ENCODE measurements around the gene IQSEC1. TPM values are rescaled to one million over a fixed set of nuclear protein-coding genes. Genes with fewer than 3 reads are reported as not detected.
"Not testable (repeated sequence)": the region's sequence is repeated elsewhere in the genome, so short reads cannot be mapped to it uniquely, and the experiment has no call there.

The IQSEC1 gene
- total RNA-seq, 3 donors from 2014 or later, result 26.9 to 45.4 (median 26.9) TPM

GRCh38 chr3:12882336-12883310 is 190.6 kb downstream of the IQSEC1 start:
- no peak for DNase-seq (ENCODE audit: low spot score in 2 of 2)
- no peaks in the 10 kb centered on the region for H3K36me3 ChIP-seq
- H3K4me1 ChIP-seq, result no peaks in the 10 kb centered on the region
- no peaks in the 10 kb centered on the region for H3K9me3 ChIP-seq
- H3K27me3 ChIP-seq, result peaks cover 0 to 5% of the 10 kb centered on the region in 2 donors
- no peak for TF ChIP-seq POLR2AphosphoS5 (IDR thresholded peaks at IDR 0.05)
- intact Hi-C loops (cut with DNase I; ENCODE audit: low total_unique reads), result no loop called here
- no peak overlapping the region for H3K4me3 ChIP-seq
- H3K27ac ChIP-seq, result no peak overlapping the region

- H3K4me1 ChIP-seq; H3K27ac ChIP-seq; H3K9me3 ChIP-seq; H3K27me3 ChIP-seq; H3K4me3 ChIP-seq; H3K36me3 ChIP-seq; DNase-seq (ENCODE audit: low spot score in 2 of 2); intact Hi-C loops (cut with DNase I; ENCODE audit: low total_unique reads): not testable (repeated sequence)
Observed at GRCh38 chr3:12881858-12882257, 191.4 kb downstream of the IQSEC1 start.

GRCh38 chr3:12879191-12879815 is 193.9 kb downstream of the IQSEC1 start:
- TF ChIP-seq CTCF (IDR thresholded peaks at IDR 0.05) (no peak), POLR2A (IDR thresholded peaks at IDR 0.05) (no peak), POLR2AphosphoS5 (IDR thresholded peaks at IDR 0.05) (no peak)
- Histone ChIP-seq H3K27ac (no peak overlapping the region), H3K27me3 (peaks cover 0 to 4% of the 10 kb centered on the region in 2 donors), H3K9me3 (no peaks in the 10 kb centered on the region), H3K4me1 (no peaks in the 10 kb centered on the region), H3K36me3 (no peaks in the 10 kb centered on the region), H3K4me3 (no peak overlapping the region)
- intact Hi-C loops (cut with DNase I; ENCODE audit: low total_unique reads), result no loop called here
- DNase-seq (ENCODE audit: low spot score in 2 of 2), result no peak

- intact Hi-C loops (cut with DNase I; ENCODE audit: low total_unique reads); DNase-seq (ENCODE audit: low spot score in 2 of 2); H3K27me3 ChIP-seq; H3K9me3 ChIP-seq; H3K36me3 ChIP-seq; H3K4me1 ChIP-seq; H3K27ac ChIP-seq; H3K4me3 ChIP-seq: not testable (repeated sequence)
Observed at GRCh38 chr3:12878758-12879157, 194.5 kb downstream of the IQSEC1 start.

- TF ChIP-seq CTCF (IDR thresholded peaks at IDR 0.05), result no peak
- no peak for TF ChIP-seq POLR2A (IDR thresholded peaks at IDR 0.05)
- TF ChIP-seq POLR2AphosphoS5 (IDR thresholded peaks at IDR 0.05), result no peak
- no peaks in the 10 kb centered on the region for H3K4me1 ChIP-seq
- peaks cover 0 to 4% of the 10 kb centered on the region in 2 donors for H3K27me3 ChIP-seq
- no peak overlapping the region for H3K27ac ChIP-seq
- H3K4me3 ChIP-seq, result no peak overlapping the region
- no peaks in the 10 kb centered on the region for H3K36me3 ChIP-seq
- no peak for DNase-seq (ENCODE audit: low spot score in 2 of 2)
- intact Hi-C loops (cut with DNase I; ENCODE audit: low total_unique reads), result no loop called here
- H3K9me3 ChIP-seq, result no peaks in the 10 kb centered on the region
Observed at GRCh38 chr3:12878141-12878574, 195.1 kb downstream of the IQSEC1 start.

- no peak for TF ChIP-seq POLR2A (IDR thresholded peaks at IDR 0.05)
- TF ChIP-seq POLR2AphosphoS5 (IDR thresholded peaks at IDR 0.05), result no peak
- no peak for TF ChIP-seq CTCF (IDR thresholded peaks at IDR 0.05)
- intact Hi-C loops (cut with DNase I; ENCODE audit: low total_unique reads), result no loop called here
- H3K9me3 ChIP-seq, result no peaks in the 10 kb centered on the region
- H3K36me3 ChIP-seq, result no peaks in the 10 kb centered on the region
- peaks cover 0 to 4% of the 10 kb centered on the region in 2 donors for H3K27me3 ChIP-seq
- DNase-seq (ENCODE audit: low spot score in 2 of 2), result no peak
- H3K4me3 ChIP-seq, result no peak overlapping the region
- no peak overlapping the region for H3K27ac ChIP-seq
- no peaks in the 10 kb centered on the region for H3K4me1 ChIP-seq
Observed at GRCh38 chr3:12877040-12877439, 196.2 kb downstream of the IQSEC1 start.

Data from breast epithelium (tissue), 4 donors.